Measurements from ENCODE around the gene NCLN. TPM values are rescaled to one million over a fixed set of nuclear protein-coding genes. Genes with fewer than 3 reads are reported as not detected.

The NCLN gene, protein sequence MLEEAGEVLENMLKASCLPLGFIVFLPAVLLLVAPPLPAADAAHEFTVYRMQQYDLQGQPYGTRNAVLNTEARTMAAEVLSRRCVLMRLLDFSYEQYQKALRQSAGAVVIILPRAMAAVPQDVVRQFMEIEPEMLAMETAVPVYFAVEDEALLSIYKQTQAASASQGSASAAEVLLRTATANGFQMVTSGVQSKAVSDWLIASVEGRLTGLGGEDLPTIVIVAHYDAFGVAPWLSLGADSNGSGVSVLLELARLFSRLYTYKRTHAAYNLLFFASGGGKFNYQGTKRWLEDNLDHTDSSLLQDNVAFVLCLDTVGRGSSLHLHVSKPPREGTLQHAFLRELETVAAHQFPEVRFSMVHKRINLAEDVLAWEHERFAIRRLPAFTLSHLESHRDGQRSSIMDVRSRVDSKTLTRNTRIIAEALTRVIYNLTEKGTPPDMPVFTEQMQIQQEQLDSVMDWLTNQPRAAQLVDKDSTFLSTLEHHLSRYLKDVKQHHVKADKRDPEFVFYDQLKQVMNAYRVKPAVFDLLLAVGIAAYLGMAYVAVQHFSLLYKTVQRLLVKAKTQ
- total RNA-seq (10 to 100 TPM; 94.7 to 96.0 TPM), polyA plus RNA-seq (47.4 TPM)

DNA sequence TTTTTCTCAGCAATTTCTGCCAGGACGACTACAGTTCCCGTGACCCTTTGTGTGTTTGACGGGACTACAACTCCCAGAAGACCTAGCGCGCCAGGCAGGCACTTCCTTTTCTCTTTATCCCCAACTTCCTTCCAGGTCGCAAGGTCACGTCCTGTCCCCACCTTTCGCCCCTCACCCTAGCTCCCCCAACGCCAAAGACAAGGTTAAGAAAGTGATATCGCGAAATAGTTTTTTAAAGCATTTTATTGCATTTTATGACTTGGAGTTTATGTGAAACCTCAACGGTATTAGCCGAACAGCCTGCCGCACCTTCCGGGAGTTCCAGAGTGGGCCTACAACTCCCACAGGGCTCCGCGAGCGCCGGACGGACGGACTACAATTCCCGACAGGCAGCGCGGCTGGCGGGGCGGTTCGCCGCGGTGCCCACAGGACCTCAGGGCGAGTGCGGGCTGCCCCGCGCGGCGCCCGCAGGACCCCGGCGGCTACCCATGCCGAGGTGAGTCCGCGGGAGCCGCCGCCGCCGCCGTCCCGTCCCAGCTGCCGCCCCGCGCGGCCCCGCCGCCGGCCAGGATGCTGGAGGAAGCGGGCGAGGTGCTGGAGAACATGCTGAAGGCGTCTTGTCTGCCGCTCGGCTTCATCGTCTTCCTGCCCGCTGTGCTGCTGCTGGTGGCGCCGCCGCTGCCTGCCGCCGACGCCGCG lies at the start of gene NCLN:
Gene NCLN, plus strand, starts transcription at position 470 of the 699 bp plus-strand sequence. Its CDS starts 101 bp downstream, at position 571.
- Mint-ChIP-seq H3K4me1 (peaks cover 56 to 66% (median 58%) of the 10 kb centered on the region in 3 donors), H3K9me3 (no peaks in the 10 kb centered on the region), H3K27me3 (no peaks in the 10 kb centered on the region), H3K27ac (peak within 1 kb of the TSS; percentile 84 to 98 (median 94)), H3K36me3 (peaks cover 4 to 56% (median 9%) of the 10 kb centered on the region in 3 donors), H3K4me3 (peak within 1 kb of the TSS; percentile 91 to 98 (median 96))
- H3K36me3 ChIP-seq (ENCODE audit: insufficient read depth, low read length), result peaks cover 6% of the 10 kb centered on the region
- H3K4me1 ChIP-seq (ENCODE audit: insufficient read depth, low read length), result peaks cover 62% of the 10 kb centered on the region
- DNase-seq, result peak; percentile 88 to 96 (median 92)
- ChIA-PET CTCF (no interaction called here), POLR2A (interaction anchor here (0.6 to 1.3 kb wide), 3 partner anchors 9 to 235 kb away, joined by 3 to 5 read pairs (median 3); no protein-coding TSS in a partner anchor)
- H3K27ac ChIP-seq (ENCODE audit: low read depth, low read length), result peak within 1 kb of the TSS; percentile 72
- H3K27me3 ChIP-seq (ENCODE audit: insufficient read depth, low read length, poor library complexity, severe bottlenecking), result no peaks in the 10 kb centered on the region
- H3K9me3 ChIP-seq (ENCODE audit: low read length), result no peaks in the 10 kb centered on the region
- peak within 1 kb of the TSS; percentile 92 for H3K4me3 ChIP-seq (ENCODE audit: low read length)

DNA sequence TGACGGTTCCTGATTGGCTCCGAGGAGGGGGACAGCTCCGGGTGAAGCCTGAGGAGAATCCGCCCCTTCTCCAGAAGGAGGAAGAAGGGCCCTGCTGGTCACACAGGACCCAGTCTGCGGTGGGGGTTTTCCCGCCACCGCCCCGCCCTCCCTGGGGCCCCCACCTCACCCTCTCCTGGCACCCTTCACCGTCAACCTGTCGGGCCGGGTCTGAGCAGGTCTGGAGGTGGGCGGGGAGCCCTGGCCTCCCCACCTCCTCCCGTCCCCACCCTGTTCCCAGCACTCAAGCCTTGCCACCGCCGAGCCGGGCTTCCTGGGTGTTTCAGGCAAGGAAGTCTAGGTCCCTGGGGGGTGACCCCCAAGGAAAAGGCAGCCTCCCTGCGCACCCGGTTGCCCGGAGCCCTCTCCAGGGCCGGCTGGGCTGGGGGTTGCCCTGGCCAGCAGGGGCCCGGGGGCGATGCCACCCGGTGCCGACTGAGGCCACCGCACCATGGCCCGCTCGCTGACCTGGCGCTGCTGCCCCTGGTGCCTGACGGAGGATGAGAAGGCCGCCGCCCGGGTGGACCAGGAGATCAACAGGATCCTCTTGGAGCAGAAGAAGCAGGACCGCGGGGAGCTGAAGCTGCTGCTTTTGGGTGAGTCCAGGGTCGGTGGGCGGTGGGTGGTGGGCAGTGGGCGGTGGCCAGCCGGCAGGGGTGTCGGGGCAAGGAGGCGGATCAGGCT lies 49.6 kb upstream of the NCLN start, which contains the start of gene GNA15:
Gene GNA15, plus strand, starts transcription at position 73 of the 723 bp plus-strand sequence. Its CDS starts 418 bp downstream, at position 491.
- no peak within 1 kb of the TSS for H3K4me3 ChIP-seq (ENCODE audit: low read length)
- Mint-ChIP-seq H3K36me3 (no peaks in the 10 kb centered on the region), H3K4me3 (peak within 1 kb of the TSS in 4 of 7 donors; percentile 32 to 58 (median 34)), H3K9me3 (peaks cover 0 to 2% (median 0%) of the 10 kb centered on the region in 5 donors), H3K4me1 (peaks cover 20 to 26% (median 21%) of the 10 kb centered on the region in 3 donors), H3K27me3 (peaks cover 3 to 11% of the 10 kb centered on the region in 2 donors), H3K27ac (peak within 1 kb of the TSS in 5 of 8 donors; percentile 29 to 68 (median 63))
- H3K4me1 ChIP-seq (ENCODE audit: insufficient read depth, low read length), result peaks cover 15% of the 10 kb centered on the region
- CTCF ChIA-PET, result interaction anchor here (0.7 kb wide), 1 partner anchor 1154 kb away, joined by 4 read pairs; no protein-coding TSS in a partner anchor
- POLR2A ChIA-PET, result no interaction called here
- H3K27ac ChIP-seq (ENCODE audit: low read depth, low read length), result no peak within 1 kb of the TSS
- peaks cover 3% of the 10 kb centered on the region for H3K27me3 ChIP-seq (ENCODE audit: insufficient read depth, low read length, poor library complexity, severe bottlenecking)
- no peaks in the 10 kb centered on the region for H3K9me3 ChIP-seq (ENCODE audit: low read length)
- DNase-seq, result peak in 2 of 5 donors; percentile 21 to 52
- no peaks in the 10 kb centered on the region for H3K36me3 ChIP-seq (ENCODE audit: insufficient read depth, low read length)

DNA sequence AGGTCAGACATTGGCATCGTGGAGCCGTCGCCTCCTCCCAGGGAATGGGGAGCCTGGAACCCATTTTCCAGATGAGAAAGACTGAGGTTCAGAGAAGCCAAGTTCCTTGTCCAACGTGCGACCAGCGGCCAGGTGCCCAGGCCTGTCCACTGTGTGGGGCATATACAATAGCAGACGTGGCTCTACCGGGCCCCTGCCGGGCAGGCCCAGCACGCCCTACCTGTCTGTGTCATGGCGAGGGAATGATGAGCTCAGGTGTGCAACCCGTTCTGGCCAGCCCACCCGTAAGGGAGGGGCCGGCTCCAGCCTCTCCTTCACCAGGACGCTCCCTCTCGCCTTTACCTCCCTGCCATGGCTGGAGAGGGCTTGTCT lies 49.1 kb upstream of the NCLN start:
- H3K27ac Mint-ChIP-seq, result peak overlapping the region in 5 of 8 donors; percentile 29 to 64 (median 50)
- DNase-seq, result no peak
- Histone ChIP-seq H3K36me3 (ENCODE audit: insufficient read depth, low read length) (no peaks in the 10 kb centered on the region), H3K27me3 (ENCODE audit: insufficient read depth, low read length, poor library complexity, severe bottlenecking) (peaks cover 3% of the 10 kb centered on the region), H3K9me3 (ENCODE audit: low read length) (no peaks in the 10 kb centered on the region), H3K27ac (ENCODE audit: low read depth, low read length) (no peak overlapping the region), H3K4me3 (ENCODE audit: low read length) (no peak overlapping the region), H3K4me1 (ENCODE audit: insufficient read depth, low read length) (peaks cover 15% of the 10 kb centered on the region)
- peak overlapping the region in 3 of 7 donors; percentile 32 to 58 (median 34) for H3K4me3 Mint-ChIP-seq
- peaks cover 17 to 23% (median 21%) of the 10 kb centered on the region in 3 donors for H3K4me1 Mint-ChIP-seq
- H3K36me3 Mint-ChIP-seq, result no peaks in the 10 kb centered on the region
- peaks cover 0 to 2% (median 0%) of the 10 kb centered on the region in 5 donors for H3K9me3 Mint-ChIP-seq
- POLR2A ChIA-PET, result interaction anchor here (0.5 kb wide), 1 partner anchor 41 kb away, joined by 3 read pairs; no protein-coding TSS in a partner anchor
- peaks cover 3 to 11% of the 10 kb centered on the region in 2 donors for H3K27me3 Mint-ChIP-seq
- CTCF ChIA-PET, result interaction anchor here (0.7 kb wide), 1 partner anchor 1155 kb away, joined by 4 read pairs; no protein-coding TSS in a partner anchor

DNA sequence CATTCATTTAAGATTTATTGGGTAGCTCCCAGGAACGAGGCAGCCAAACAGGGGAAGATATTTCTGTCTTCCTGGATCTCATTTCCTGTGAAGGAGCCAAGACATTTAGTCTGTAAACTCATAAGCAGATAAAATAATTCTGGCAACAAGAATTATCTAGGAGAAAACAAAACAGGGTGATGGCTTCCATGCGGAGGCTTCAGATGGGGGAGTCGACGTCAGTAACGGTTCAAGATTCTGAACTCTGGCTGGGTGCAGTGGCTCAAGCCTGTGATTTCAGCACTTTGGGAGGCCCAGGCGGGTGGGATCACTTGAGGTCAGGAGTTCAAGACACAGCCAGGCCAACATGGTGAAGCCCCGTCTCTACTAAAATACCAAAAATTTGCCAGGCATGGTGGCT lies 48.6 kb upstream of the NCLN start:
- peak overlapping the region in 5 of 8 donors; percentile 29 to 64 (median 50) for H3K27ac Mint-ChIP-seq
- H3K36me3 Mint-ChIP-seq, result no peaks in the 10 kb centered on the region
- peaks cover 0 to 2% (median 0%) of the 10 kb centered on the region in 5 donors for H3K9me3 Mint-ChIP-seq
- peak overlapping the region in 4 of 7 donors; percentile 32 to 58 (median 44) for H3K4me3 Mint-ChIP-seq
- Histone ChIP-seq H3K36me3 (ENCODE audit: insufficient read depth, low read length) (no peaks in the 10 kb centered on the region), H3K4me3 (ENCODE audit: low read length) (no peak overlapping the region), H3K27ac (ENCODE audit: low read depth, low read length) (no peak overlapping the region), H3K27me3 (ENCODE audit: insufficient read depth, low read length, poor library complexity, severe bottlenecking) (peaks cover 3% of the 10 kb centered on the region), H3K4me1 (ENCODE audit: insufficient read depth, low read length) (peaks cover 15% of the 10 kb centered on the region), H3K9me3 (ENCODE audit: low read length) (no peaks in the 10 kb centered on the region)
- CTCF ChIA-PET, result no interaction called here
- H3K4me1 Mint-ChIP-seq, result peaks cover 20 to 24% (median 24%) of the 10 kb centered on the region in 3 donors
- no peak for DNase-seq
- POLR2A ChIA-PET, result interaction anchor here (0.5 kb wide), 1 partner anchor 42 kb away, joined by 3 read pairs; no protein-coding TSS in a partner anchor
- H3K27me3 Mint-ChIP-seq, result peaks cover 3 to 11% of the 10 kb centered on the region in 2 donors

DNA sequence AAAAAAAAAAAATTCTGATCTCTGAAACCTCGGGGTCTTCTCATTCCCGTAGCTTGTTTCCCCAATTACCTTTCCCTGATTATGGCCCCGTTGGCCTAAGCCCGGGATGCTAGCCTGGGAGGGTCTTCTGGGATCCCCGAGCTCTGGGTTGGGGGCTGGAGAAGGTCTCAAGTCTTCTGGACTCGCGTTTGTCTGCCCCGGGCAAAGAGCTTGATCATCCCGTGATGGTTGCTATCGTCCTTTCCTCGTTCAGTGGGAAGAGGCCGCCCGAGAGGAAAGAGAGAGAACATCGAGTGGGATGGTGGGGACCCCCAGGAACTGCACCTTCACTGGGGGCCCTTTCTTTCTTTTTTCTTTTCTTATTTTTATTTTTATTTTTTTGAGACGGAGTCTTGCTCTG lies 47.5 kb upstream of the NCLN start:
- Histone ChIP-seq H3K4me1 (ENCODE audit: insufficient read depth, low read length) (peaks cover 7% of the 10 kb centered on the region), H3K4me3 (ENCODE audit: low read length) (no peak overlapping the region), H3K36me3 (ENCODE audit: insufficient read depth, low read length) (no peaks in the 10 kb centered on the region), H3K9me3 (ENCODE audit: low read length) (no peaks in the 10 kb centered on the region), H3K27me3 (ENCODE audit: insufficient read depth, low read length, poor library complexity, severe bottlenecking) (peaks cover 3% of the 10 kb centered on the region), H3K27ac (ENCODE audit: low read depth, low read length) (no peak overlapping the region)
- H3K27ac Mint-ChIP-seq, result peak overlapping the region in 1 of 8 donors; percentile 50
- no peak for DNase-seq
- H3K9me3 Mint-ChIP-seq, result peaks cover 0 to 2% (median 0%) of the 10 kb centered on the region in 5 donors
- POLR2A ChIA-PET, result no interaction called here
- CTCF ChIA-PET, result interaction anchor here (0.8 to 0.9 kb wide), 2 partner anchors 12 to 14 kb away, joined by 3 read pairs; no protein-coding TSS in a partner anchor
- H3K27me3 Mint-ChIP-seq, result peaks cover 3 to 11% of the 10 kb centered on the region in 2 donors
- H3K4me3 Mint-ChIP-seq, result no peak overlapping the region
- no peaks in the 10 kb centered on the region for H3K36me3 Mint-ChIP-seq
- peaks cover 14 to 21% (median 17%) of the 10 kb centered on the region in 3 donors for H3K4me1 Mint-ChIP-seq

DNA sequence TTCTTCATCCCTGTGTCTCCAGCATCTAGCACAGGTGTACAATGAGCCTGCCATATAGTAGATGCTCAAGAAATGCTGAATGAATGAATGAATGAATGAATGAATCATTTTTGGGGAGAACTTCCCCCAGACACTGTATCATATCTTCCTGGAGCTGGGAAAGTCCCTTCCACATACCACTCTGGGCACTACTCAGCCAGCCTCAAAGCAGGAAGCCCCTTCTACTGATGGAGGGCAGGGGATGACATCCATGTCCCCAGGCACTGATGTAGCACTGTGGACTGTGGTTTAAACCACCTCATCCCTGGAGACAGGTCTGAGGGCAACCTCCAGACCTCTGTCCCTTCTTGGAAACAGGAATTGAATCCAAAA lies 45.1 kb upstream of the NCLN start:
- Mint-ChIP-seq H3K4me3 (no peak overlapping the region), H3K27ac (peak overlapping the region in 6 of 8 donors; percentile 31 to 81 (median 45)), H3K9me3 (peaks cover 0 to 2% (median 0%) of the 10 kb centered on the region in 5 donors), H3K4me1 (peaks cover 7 to 13% (median 9%) of the 10 kb centered on the region in 3 donors), H3K36me3 (no peaks in the 10 kb centered on the region), H3K27me3 (peaks cover 3 to 5% of the 10 kb centered on the region in 2 donors)
- ChIA-PET CTCF (interaction anchor here (0.9 to 5.5 kb wide), 4 partner anchors 11 to 37 kb away, joined by 3 to 20 read pairs (median 4); no protein-coding TSS in a partner anchor), POLR2A (no interaction called here)
- Histone ChIP-seq H3K4me3 (ENCODE audit: low read length) (no peak overlapping the region), H3K36me3 (ENCODE audit: insufficient read depth, low read length) (no peaks in the 10 kb centered on the region), H3K27me3 (ENCODE audit: insufficient read depth, low read length, poor library complexity, severe bottlenecking) (no peaks in the 10 kb centered on the region), H3K9me3 (ENCODE audit: low read length) (no peaks in the 10 kb centered on the region), H3K4me1 (ENCODE audit: insufficient read depth, low read length) (no peaks in the 10 kb centered on the region), H3K27ac (ENCODE audit: low read depth, low read length) (no peak overlapping the region)
- no peak for DNase-seq

DNA sequence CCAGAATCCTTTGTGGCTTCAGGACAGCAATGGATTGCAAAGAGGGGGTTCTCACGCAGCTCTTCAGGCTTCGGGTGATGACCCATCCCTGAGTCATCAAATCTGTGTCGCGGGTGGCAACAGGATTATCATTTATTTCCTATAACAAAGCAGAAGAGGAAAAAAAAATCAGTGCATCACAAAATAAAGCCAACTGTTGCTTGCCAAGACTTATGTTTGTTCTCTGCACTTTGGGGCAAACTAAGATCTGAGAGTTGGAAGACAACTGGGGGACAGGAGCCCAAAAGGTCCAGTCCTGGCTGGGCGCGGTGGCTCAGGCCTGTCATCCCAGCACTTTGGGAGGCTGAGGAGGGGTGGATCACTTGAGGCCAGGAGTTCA lies 43.4 kb upstream of the NCLN start:
- POLR2A ChIA-PET, result no interaction called here
- H3K9me3 ChIP-seq (ENCODE audit: low read length), result no peaks in the 10 kb centered on the region
- Mint-ChIP-seq H3K36me3 (no peaks in the 10 kb centered on the region), H3K27me3 (no peaks in the 10 kb centered on the region), H3K9me3 (peaks cover 0 to 2% (median 0%) of the 10 kb centered on the region in 5 donors), H3K27ac (peak overlapping the region in 7 of 8 donors; percentile 46 to 88 (median 72)), H3K4me3 (no peak overlapping the region), H3K4me1 (peaks cover 4 to 13% (median 9%) of the 10 kb centered on the region in 3 donors)
- H3K4me3 ChIP-seq (ENCODE audit: low read length), result no peak overlapping the region
- DNase-seq, result no peak
- H3K36me3 ChIP-seq (ENCODE audit: insufficient read depth, low read length), result no peaks in the 10 kb centered on the region
- no peaks in the 10 kb centered on the region for H3K4me1 ChIP-seq (ENCODE audit: insufficient read depth, low read length)
- CTCF ChIA-PET, result interaction anchor here (1.0 to 5.5 kb wide), 4 partner anchors 12 to 67 kb away, joined by 3 to 20 read pairs (median 4); no protein-coding TSS in a partner anchor
- no peak overlapping the region for H3K27ac ChIP-seq (ENCODE audit: low read depth, low read length)
- no peaks in the 10 kb centered on the region for H3K27me3 ChIP-seq (ENCODE audit: insufficient read depth, low read length, poor library complexity, severe bottlenecking)

Measured in CD8-positive, alpha-beta memory T cell (primary cell).